GM23248 (cell line): ENCODE data around the gene APP.

Source experiments
- EZH2 ChIP-seq: fragments of 200-600 bp; sonication (generic); IDR thresholded peaks from 2 replicates; pipeline ENCODE4 v1.6.1; 2018; ENCODE audit warnings: antibody characterized with exemption, mild to moderate bottlenecking; ENCODE audit not compliant: insufficient read depth, poor library complexity, severe bottlenecking
- EZH2phosphoT487 ChIP-seq: fragments of 200-600 bp; sonication (generic); IDR thresholded peaks from 2 replicates; pipeline ENCODE4 v1.6.1; 2018; ENCODE audit warnings: antibody characterized with exemption, moderate library complexity, mild to moderate bottlenecking, low read depth; ENCODE audit not compliant: insufficient read depth

DNA sequence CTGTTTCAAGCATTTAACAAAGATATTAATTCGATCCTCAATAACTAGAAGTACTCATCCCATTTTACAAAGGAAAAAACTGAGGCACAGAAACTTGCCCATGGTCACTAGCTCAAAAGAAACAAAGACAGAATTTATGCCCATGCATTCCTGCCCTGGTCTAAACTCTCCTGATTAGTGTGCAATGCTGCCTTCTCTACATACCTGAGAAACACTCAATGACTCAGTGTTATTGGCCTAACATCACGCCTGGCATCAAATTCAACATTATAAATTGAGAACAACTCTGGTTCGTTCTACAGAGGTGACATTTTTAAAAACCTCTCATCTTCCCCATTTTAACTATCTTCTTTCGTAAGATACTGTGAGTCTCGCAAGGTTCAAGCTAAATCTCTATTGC lies 5.2 kb downstream of the APP start:
- TF ChIP-seq EZH2phosphoT487: no peak
- TF ChIP-seq EZH2: no peak
